Stimulated activated CD4-positive, alpha-beta T cell treated with anti-CD3 and anti-CD28 coated beads, Interleukin-2, amount 100 ng/mL, for 48 hours (primary cell): ENCODE data around the gene PRSS38.

ENCODE experiments used
- DNase-seq, 2 donors: peaks; one replicate each; pipeline ENCODE4 v3.0.0-alpha.2; 2020

The PRSS38 gene

GRCh38 chr1:227886993-227887696 lies 71.7 kb downstream of the PRSS38 start:
- no peak for DNase-seq

GRCh38 chr1:227887697-227888403 lies 72.4 kb downstream of the PRSS38 start:
- DNase-seq, result no peak

GRCh38 chr1:227888404-227889046 lies 73.0 kb downstream of the PRSS38 start:
- DNase-seq, result no peak

- DNase-seq, result no peak
These were observed 73.8 kb downstream of the PRSS38 start for GRCh38 chr1:227889047-227889862.

GRCh38 chr1:227889863-227890405 lies 74.5 kb downstream of the PRSS38 start:
- no peak for DNase-seq

- no peak for DNase-seq
These were observed 75.2 kb downstream of the PRSS38 start for GRCh38 chr1:227890451-227891222.

GRCh38 chr1:227891223-227891954 lies 75.9 kb downstream of the PRSS38 start:
- no peak for DNase-seq

- DNase-seq, result no peak
These were observed 76.5 kb downstream of the PRSS38 start for GRCh38 chr1:227891955-227892488.

GRCh38 chr1:227892489-227893299 lies 77.2 kb downstream of the PRSS38 start:
- DNase-seq, result no peak

GRCh38 chr1:227893300-227893948 lies 77.9 kb downstream of the PRSS38 start:
- no peak for DNase-seq

GRCh38 chr1:227893949-227894721 lies 78.7 kb downstream of the PRSS38 start:
- DNase-seq, result no peak

- DNase-seq, result no peak
These were observed 79.5 kb downstream of the PRSS38 start for GRCh38 chr1:227894831-227895451.
